HepG2 (cell line): ENCODE measurements around the gene WDR37. TPM values are rescaled to one million over a fixed set of nuclear protein-coding genes. Genes with fewer than 3 reads are reported as not detected.

Experiments used
- ATAC-seq: fragments of 200-7000 bp; cut with Tn5 transposase; 3 replicates; pipeline ENCODE4 v1.9.1; 2020; ENCODE audit warnings: mild to moderate bottlenecking, moderate library complexity
- BruUV-seq: library from RNA; stranded (reverse); fragments of 400-500 nt; replicated peaks from 2 replicates; lab custom pipeline; 2021; lab: Mats Ljungman, UMichigan
- CTCF ChIA-PET: fragments of 300-600 bp; formaldehyde crosslinking; extraction: SDS; loops from one replicate; lab custom pipeline; 2021; ENCODE audit warnings: low total read pairs, inconsistent platforms, low intra/inter-chr PET ratio; lab: Yijun Ruan, JAX
- POLR2A ChIA-PET: fragments of 350-600 bp; sonication (Branson Sonifier 250); formaldehyde crosslinking; loops from one replicate; lab custom pipeline; 2020; ENCODE audit warnings: antibody characterized with exemption, inconsistent platforms; lab: Yijun Ruan, JAX
- DNase-seq: peaks from one replicate; pipeline ENCODE4 v3.0.0-alpha.2; 2015; ENCODE audit warnings: low spot score
- FAIRE-seq: peaks from 3 replicates; lab custom pipeline; 2011; peaks lifted over from hg19 to GRCh38; lab: Jason Lieb, UNC
- H2AFZ ChIP-seq: one replicate; pipeline ENCODE4 v1.6.1; 2011; ENCODE audit warnings: low read length, inconsistent platforms
- H3K27ac ChIP-seq: fragments of 300-600 bp; 3 replicates; pipeline ENCODE4 v1.8.0; 2011; ENCODE audit warnings: mixed run types, mild to moderate bottlenecking, mixed read lengths, low read length, inconsistent platforms; ENCODE audit not compliant: insufficient read depth; ENCODE audit errors: extremely low read length
- H3K27me3 ChIP-seq, 2 experiments: fragments of 200-600 bp in 1 of 2; 2 replicates in 1 of 2; 3 replicates in 1 of 2; pipeline versions ENCODE4 v1.6.0 to v1.8.0; 2011; ENCODE audit warnings: low read length in 2 of 2, mild to moderate bottlenecking in 2 of 2, moderate library complexity in 2 of 2, inconsistent platforms in 1 of 2; ENCODE audit not compliant: insufficient read depth in 2 of 2, control insufficient read depth in 1 of 2
- H3K36me3 ChIP-seq, 2 experiments: fragments of 200-600 bp in 1 of 2; replicated peaks in 1 of 2; 2 replicates in 1 of 2; 3 replicates in 1 of 2; pipeline versions ENCODE4 v1.5.1 to v1.8.0; 2011; ENCODE audit warnings: low read length in 2 of 2, inconsistent platforms in 1 of 2; ENCODE audit not compliant: insufficient read depth in 2 of 2, control insufficient read depth in 1 of 2
- H3K4me1 ChIP-seq: 2 replicates; pipeline ENCODE4 v1.5.1; 2012; ENCODE audit warnings: low read length, inconsistent platforms; ENCODE audit not compliant: insufficient read depth
- H3K4me2 ChIP-seq: 2 replicates; pipeline ENCODE4 v1.6.0; 2011; ENCODE audit warnings: low read depth, low read length, inconsistent platforms
- H3K4me3 ChIP-seq, 3 experiments: fragments of 200-600 bp in 1 of 3; sonication (generic), shearing (Covaris generic) in 1 of 3; replicated peaks in 1 of 3; 2 replicates each; pipeline ENCODE4 v1.5.1; 2011 to 2016; ENCODE audit warnings: low read length in 3 of 3, inconsistent platforms in 2 of 3, low read depth in 2 of 3, mild to moderate bottlenecking in 2 of 3, control low read depth in 1 of 3, mixed read lengths in 1 of 3; ENCODE audit not compliant: insufficient read depth in 1 of 3
- H3K79me2 ChIP-seq: one replicate; pipeline ENCODE4 v1.6.1; 2011; ENCODE audit warnings: low read length, inconsistent platforms; ENCODE audit not compliant: insufficient read depth
- H3K9ac ChIP-seq: 2 replicates; pipeline ENCODE4 v1.6.0; 2011; ENCODE audit warnings: mild to moderate bottlenecking, low read depth, low read length, inconsistent platforms; ENCODE audit not compliant: insufficient read depth
- H3K9me3 ChIP-seq: 2 replicates; pipeline ENCODE4 v1.5.1; 2012; ENCODE audit warnings: mild to moderate bottlenecking, low read length
- H4K20me1 ChIP-seq: 2 replicates; pipeline ENCODE4 v1.6.0; 2011; ENCODE audit warnings: inconsistent platforms, mild to moderate bottlenecking, low read length, moderate library complexity; ENCODE audit not compliant: insufficient read depth
- DNMT3B ChIP-seq: conservative IDR thresholded peaks from 2 replicates; pipeline ENCODE4 v1.6.1; 2016; ENCODE audit warnings: missing biosample characterization, control low read depth
- HCFC1 ChIP-seq: fragments of 150-350 bp; IDR thresholded peaks from 2 replicates; pipeline ENCODE4 v1.6.1; 2014; ENCODE audit warnings: low read depth, low read length
- KDM1A ChIP-seq: IDR thresholded peaks from 2 replicates; pipeline ENCODE4 v1.6.1; 2016; ENCODE audit warnings: missing compliant biosample characterization
- MAFF ChIP-seq: IDR thresholded peaks from 2 replicates; pipeline ENCODE4 v1.6.1; 2011; ENCODE audit warnings: low read depth, low read length, improper control_type of control experiment
- MIXL1 ChIP-seq: IDR thresholded peaks from 2 replicates; pipeline ENCODE4 v1.6.1; 2016
- MYC ChIP-seq: sonication (generic); formaldehyde crosslinking; IDR thresholded peaks from 2 replicates; pipeline ENCODE4 v1.9.0; 2021; ENCODE audit warnings: missing genetic modification reagents, borderline replicate concordance
- RFXANK ChIP-seq: IDR thresholded peaks from 2 replicates; pipeline ENCODE4 v1.6.1; 2016
- ZBTB33 ChIP-seq: sonication (generic); formaldehyde crosslinking; IDR thresholded peaks from 2 replicates; pipeline ENCODE4 v1.4.0; 2020; ENCODE audit warnings: missing genetic modification reagents
- ZC3H13 ChIP-seq: sonication (generic); formaldehyde crosslinking; IDR thresholded peaks from 2 replicates; pipeline ENCODE4 v1.8.1; 2023; ENCODE audit warnings: mild to moderate bottlenecking, missing genetic modification reagents, moderate library complexity
- ZNF121 ChIP-seq: sonication (generic); formaldehyde crosslinking; IDR thresholded peaks from 2 replicates; pipeline ENCODE4 v1.5.0; 2020; ENCODE audit warnings: mild to moderate bottlenecking, missing genetic modification reagents
- ZNF225 ChIP-seq: sonication (generic); formaldehyde crosslinking; IDR thresholded peaks from 2 replicates; pipeline ENCODE4 v1.4.0; 2020; ENCODE audit warnings: mild to moderate bottlenecking, missing genetic modification reagents
- ZNF326 ChIP-seq: sonication (generic); formaldehyde crosslinking; IDR thresholded peaks from 2 replicates; pipeline ENCODE4 v1.4.0; 2020; ENCODE audit warnings: missing genetic modification reagents, borderline replicate concordance
- ZNF354B ChIP-seq: sonication (generic); formaldehyde crosslinking; IDR thresholded peaks from 2 replicates; pipeline ENCODE4 v1.8.0; 2022; ENCODE audit warnings: mild to moderate bottlenecking, missing genetic modification reagents
- ZNF644 ChIP-seq: IDR thresholded peaks from 2 replicates; pipeline ENCODE4 v1.6.1; 2016; ENCODE audit warnings: low read depth
- ZNF772 ChIP-seq: sonication (generic); formaldehyde crosslinking; IDR thresholded peaks from 2 replicates; pipeline ENCODE4 v1.5.0; 2020; ENCODE audit warnings: mild to moderate bottlenecking, missing genetic modification reagents
- ZNF790 ChIP-seq: sonication (generic); formaldehyde crosslinking; IDR thresholded peaks from 2 replicates; pipeline ENCODE4 v1.8.0; 2022; ENCODE audit warnings: missing genetic modification reagents, mild to moderate bottlenecking, borderline replicate concordance
- ZSCAN22 ChIP-seq: sonication (generic); formaldehyde crosslinking; IDR thresholded peaks from 2 replicates; pipeline ENCODE4 v1.4.0; 2020; ENCODE audit warnings: mild to moderate bottlenecking, missing genetic modification reagents
- ZSCAN29 ChIP-seq: sonication (generic); formaldehyde crosslinking; conservative IDR thresholded peaks from 2 replicates; pipeline ENCODE4 v1.4.0; 2020; ENCODE audit warnings: mild to moderate bottlenecking, missing genetic modification reagents
- WGBS: methylation state at CpG from one replicate; pipeline ENCODE4 v1.1.6; 2017; ENCODE audit warnings: low lambda C conversion rate; 5-methylcytosine and 5-hydroxymethylcytosine counted together
- in situ Hi-C: cut with HindIII; loops from 2 replicates; pipeline ENCODE4 v1.10.0; 2017; ENCODE audit warnings: low pct_unique_long_range_greater_than_20kb; ENCODE audit not compliant: extremely low pct_ligation_motif_present
- intact Hi-C: fragments of 100-400 bp; cut with micrococcal nuclease; formaldehyde crosslinking; loops from one replicate; pipeline ENCODE4 v1.10.0; 2022; ENCODE audit not compliant: unreplicated experiment
- polyA plus RNA-seq, 8 experiments: library from polyadenylated mRNA; depleted of rRNA in 3 of 8; stranded (reverse) in 7 of 8; unstranded in 1 of 8; fragments of >200 nt; fragmentation: Illumina TruSeq in 4 of 8; extraction: Trizol in 4 of 8; gene quantifications; 2 replicates each; pipeline versions ENCODE4 v1.2.1 to v1.2.3, GENCODE V29; 2011 to 2016; ENCODE audit warnings: low read depth in 4 of 8, missing spikeins in 1 of 8, mixed read lengths in 1 of 8; ENCODE audit not compliant: insufficient read depth in 1 of 8
- total RNA-seq, 5 experiments: library from RNA; depleted of rRNA; stranded (reverse); fragments of >200 nt; fragmentation: Illumina TruSeq; extraction: Trizol; gene quantifications; 2 replicates each; pipeline ENCODE4 v1.2.3, GENCODE V29; 2016; ENCODE audit warnings: low read depth in 1 of 5

Gene WDR37
- total and polyA plus RNA-seq, 2 of the 13 experiments (the other 11 are each of a cell fraction or from before 2014, with no cell fraction given), result 5.9 to 7.5 TPM

GRCh38 chr10:1102416-1102815, 46.2 kb downstream of the WDR37 start (continued):
- TF ChIP-seq ZC3H13, result no peak
- no peak for TF ChIP-seq ZNF225 (CRISPR knock-in tag)

GRCh38 chr10:1102831-1103230, 46.6 kb downstream of the WDR37 start:
- H3K4me1 ChIP-seq, result no peaks in the 10 kb centered on the region
- H3K9ac ChIP-seq, result no peak overlapping the region
- POLR2A ChIA-PET, result no interaction called here
- DNase-seq, result no peak
- CTCF ChIA-PET, result no interaction called here
- no peaks in the 10 kb centered on the region; the same call in 1 of the 2 replicates for H4K20me1 ChIP-seq
- H3K4me2 ChIP-seq, result no peak overlapping the region
- no peak for ATAC-seq
- WGBS, result 95% methylated on average over 2 of the region's 2 CpGs
- H3K79me2 ChIP-seq, result no peaks in the 10 kb centered on the region
- no peak for FAIRE-seq
- no peak overlapping the region for H2AFZ ChIP-seq
- H3K36me3 ChIP-seq, result peaks cover 22 to 59% of the 10 kb centered on the region in 2 experiments; a peak in 4 of 5 replicates
- in situ Hi-C loops, result no loop called here
- no peaks in the 10 kb centered on the region for H3K27me3 ChIP-seq
- no peak for TF ChIP-seq ZNF326 (CRISPR knock-in tag)
- no peak for TF ChIP-seq MYC
- TF ChIP-seq ZNF354B, result no peak
- TF ChIP-seq ZNF772, result no peak
- TF ChIP-seq ZNF121, result no peak
- TF ChIP-seq DNMT3B (CRISPR knock-in tag), result no peak
- TF ChIP-seq, all 625 proteins: peak for 0
- Histone ChIP-seq H3K9me3 (no peaks in the 10 kb centered on the region), H3K4me3 (no peak overlapping the region), H3K27ac (no peak overlapping the region)
- no TSS peak for BruUV-seq
- intact Hi-C loops, result no loop called here

DNA sequence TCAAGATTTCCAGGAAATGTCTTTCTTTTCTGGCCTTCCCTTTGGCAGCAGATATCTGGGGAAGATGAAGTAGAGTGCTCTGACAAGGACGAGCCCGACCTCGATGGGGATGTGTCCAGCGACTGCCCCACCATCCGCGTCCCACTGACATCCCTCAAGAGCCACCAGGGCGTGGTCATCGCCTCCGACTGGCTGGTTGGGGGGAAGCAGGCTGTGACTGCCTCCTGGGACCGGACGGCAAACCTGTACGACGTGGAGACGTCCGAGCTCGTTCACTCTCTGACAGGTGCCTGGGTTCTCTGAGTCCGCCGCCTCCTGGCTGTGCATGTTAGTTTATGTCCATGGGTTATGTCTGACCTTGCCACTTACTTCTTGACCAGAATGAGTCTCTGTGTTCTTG, 47.4 kb downstream of the WDR37 start:
- ATAC-seq (no peak), FAIRE-seq (no peak), DNase-seq (no peak)
- Histone ChIP-seq H3K4me1 (no peaks in the 10 kb centered on the region), H3K36me3 (peaks cover 22 to 57% of the 10 kb centered on the region in 2 experiments; a peak in 4 of 5 replicates), H4K20me1 (no peaks in the 10 kb centered on the region; the same call in 1 of the 2 replicates), H2AFZ (no peak overlapping the region), H3K27me3 (no peaks in the 10 kb centered on the region), H3K9me3 (no peaks in the 10 kb centered on the region), H3K4me3 (no peak overlapping the region), H3K9ac (no peak overlapping the region), H3K79me2 (no peaks in the 10 kb centered on the region), H3K4me2 (no peak overlapping the region), H3K27ac (no peak overlapping the region)
- no TSS peak for BruUV-seq
- intact Hi-C loops (no loop called here), in situ Hi-C loops (no loop called here)
- CTCF ChIA-PET, result no interaction called here
- POLR2A ChIA-PET, result no interaction called here
- 98% methylated on average over 18 of the region's 18 CpGs for WGBS
- TF ChIP-seq MAFF (no peak), KDM1A (CRISPR knock-in tag) (no peak), HCFC1 (no peak), MIXL1 (no peak), ZNF790 (CRISPR knock-in tag) (no peak), ZBTB33 (CRISPR knock-in tag) (no peak), ZNF644 (CRISPR knock-in tag) (no peak), RFXANK (CRISPR knock-in tag) (no peak), ZSCAN29 (no peak), ZSCAN22 (CRISPR knock-in tag) (no peak)
